Measurements from ENCODE around the gene SLC44A1. TPM values are rescaled to one million over a fixed set of nuclear protein-coding genes. Genes with fewer than 3 reads are reported as not detected.

SLC44A1 gene
- total and polyA plus RNA-seq, 2 donors from 2014 or later = 17.4 to 42.3 TPM

GRCh38 chr9:105399117-105399516, 154.7 kb downstream of the SLC44A1 start:
- Histone ChIP-seq H3K27ac (ENCODE audit: low read depth in 2 of 2, low read length in 2 of 2) (no peak overlapping the region), H3K4me1 (ENCODE audit: control insufficient read depth in 2 of 3, insufficient read depth in 2 of 3, low read depth in 1 of 3, low read length in 3 of 3) (no peaks in the 10 kb centered on the region), H3K4me3 (ENCODE audit: low read length in 3 of 3) (no peak overlapping the region), H3K9me3 (ENCODE audit: control insufficient read depth in 2 of 3, insufficient read depth in 1 of 3, low read length in 3 of 3) (no peaks in the 10 kb centered on the region), H3K9ac (ENCODE audit: low read length in 3 of 3) (no peak overlapping the region), H3K36me3 (ENCODE audit: control insufficient read depth in 2 of 3, insufficient read depth in 3 of 3, low read length in 3 of 3) (no peaks in the 10 kb centered on the region), H3K27me3 (ENCODE audit: control insufficient read depth, insufficient read depth, low read length) (no peaks in the 10 kb centered on the region)
- FAIRE-seq (no peak), DNase-seq (peak in 2 of 5 donors; percentile 17 to 24)
- intact Hi-C loops (cut with DNase I) = no loop called here
- no peak for TF ChIP-seq CTCF (IDR thresholded peaks at IDR 0.05; ENCODE audit: borderline replicate concordance, extremely low read depth, insufficient read depth)

GRCh38 chr9:105401651-105402050, 157.2 kb downstream of the SLC44A1 start:
- Histone ChIP-seq H3K4me1 (ENCODE audit: control insufficient read depth in 2 of 3, insufficient read depth in 2 of 3, low read depth in 1 of 3, low read length in 3 of 3) (no peaks in the 10 kb centered on the region), H3K4me3 (ENCODE audit: low read length in 3 of 3) (no peak overlapping the region), H3K9ac (ENCODE audit: low read length in 3 of 3) (no peak overlapping the region), H3K9me3 (ENCODE audit: control insufficient read depth in 2 of 3, insufficient read depth in 1 of 3, low read length in 3 of 3) (no peaks in the 10 kb centered on the region), H3K36me3 (ENCODE audit: control insufficient read depth in 2 of 3, insufficient read depth in 3 of 3, low read length in 3 of 3) (no peaks in the 10 kb centered on the region), H3K27ac (ENCODE audit: low read depth in 2 of 2, low read length in 2 of 2) (no peak overlapping the region), H3K27me3 (ENCODE audit: control insufficient read depth, insufficient read depth, low read length) (no peaks in the 10 kb centered on the region)
- TF ChIP-seq CTCF (IDR thresholded peaks at IDR 0.05; ENCODE audit: borderline replicate concordance, extremely low read depth, insufficient read depth) = no peak
- FAIRE-seq (no peak), DNase-seq (peak in 2 of 5 donors; percentile 27 to 38)
- intact Hi-C loops (cut with DNase I) = no loop called here

- Histone ChIP-seq H3K36me3 (ENCODE audit: control insufficient read depth in 2 of 3, insufficient read depth in 3 of 3, low read length in 3 of 3) (no peaks in the 10 kb centered on the region), H3K9me3 (ENCODE audit: control insufficient read depth in 2 of 3, insufficient read depth in 1 of 3, low read length in 3 of 3) (no peaks in the 10 kb centered on the region), H3K27me3 (ENCODE audit: control insufficient read depth, insufficient read depth, low read length) (no peaks in the 10 kb centered on the region), H3K4me3 (ENCODE audit: low read length in 3 of 3) (no peak overlapping the region), H3K27ac (ENCODE audit: low read depth in 2 of 2, low read length in 2 of 2) (no peak overlapping the region), H3K4me1 (ENCODE audit: control insufficient read depth in 2 of 3, insufficient read depth in 2 of 3, low read depth in 1 of 3, low read length in 3 of 3) (no peaks in the 10 kb centered on the region), H3K9ac (ENCODE audit: low read length in 3 of 3) (no peak overlapping the region)
- TF ChIP-seq CTCF (IDR thresholded peaks at IDR 0.05; ENCODE audit: borderline replicate concordance, extremely low read depth, insufficient read depth) = no peak
- intact Hi-C loops (cut with DNase I) = no loop called here
- FAIRE-seq = no peak
- no peak for DNase-seq
Observed at GRCh38 chr9:105403552-105404248, 159.2 kb downstream of the SLC44A1 start.
